Measurements from ENCODE around the gene CHMP3. TPM values are rescaled to one million over a fixed set of nuclear protein-coding genes. Genes with fewer than 3 reads are reported as not detected.

The CHMP3 gene
- total RNA-seq, 1 experiment from 2014 or later = 63.4 TPM

DNA sequence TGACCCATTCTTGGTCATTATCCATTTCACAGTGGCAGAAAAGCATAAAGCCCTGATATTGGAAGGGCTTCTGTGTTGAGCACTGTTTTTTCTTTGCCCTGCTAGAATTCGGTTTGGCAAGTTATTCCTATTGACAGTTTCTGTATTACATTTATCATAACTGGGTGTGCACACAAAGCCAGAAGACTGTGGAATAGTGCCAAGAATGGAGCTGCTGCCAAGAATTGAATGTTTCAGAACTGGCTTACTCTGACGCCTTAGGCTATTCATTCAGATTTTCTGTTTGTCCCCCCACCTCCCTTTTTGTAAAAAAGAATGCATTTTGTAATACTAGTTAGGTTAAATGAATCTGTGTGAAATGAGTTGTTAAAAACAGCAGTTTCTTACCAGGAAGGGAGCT, 109.4 kb downstream of the CHMP3 start:
- BruUV-seq (replicated peaks) = no TSS peak
- no peaks in the 10 kb centered on the region for H3K79me2 ChIP-seq (ENCODE audit: insufficient read depth, low read length)
- no peak overlapping the region for H3K27ac ChIP-seq (ENCODE audit: low read depth, low read length)
- CTCF ChIA-PET = no interaction called here
- ATAC-seq (no peak), DNase-seq (ENCODE audit: low read depth, low spot score) (no peak)
- intact Hi-C loops (cut with micrococcal nuclease) = no loop called here
- H3K4me3 ChIP-seq (replicated peaks in 1 of 2; ENCODE audit: low read depth in 1 of 2, low read length in 2 of 2) = no peak overlapping the region
- H4K20me1 ChIP-seq (ENCODE audit: insufficient read depth) = no peaks in the 10 kb centered on the region
- H3K9me3 ChIP-seq (ENCODE audit: control insufficient read depth in 1 of 2, insufficient read depth in 1 of 2, low read depth in 1 of 2, low read length in 2 of 2) = no peaks in the 10 kb centered on the region
- no peaks in the 10 kb centered on the region for H3K27me3 ChIP-seq (ENCODE audit: insufficient read depth, low read length)
- no peaks in the 10 kb centered on the region for H3K9me2 ChIP-seq (ENCODE audit: insufficient read depth)
- RAD21 ChIA-PET (ENCODE audit: low non-redundant PET in 1 of 2, low total read pairs in 2 of 2, uncharacterized antibody in 2 of 2, unreplicated experiment in 2 of 2) = no interaction called here
- POLR2A ChIA-PET = no interaction called here
- no peak overlapping the region for H3K4me2 ChIP-seq (ENCODE audit: low read length)
- H2AFZ ChIP-seq (ENCODE audit: low read depth, low read length, poor library complexity, severe bottlenecking) = no peak overlapping the region
- H3K9ac ChIP-seq (ENCODE audit: low read length) = no peak overlapping the region
- H3K36me3 ChIP-seq (ENCODE audit: control insufficient read depth in 1 of 2, insufficient read depth in 2 of 2, low read length in 2 of 2) = peaks cover 36 to 59% of the 10 kb centered on the region in 2 experiments
- TF ChIP-seq SP1 (IDR thresholded peaks at IDR 0.05; ENCODE audit: low read depth) = no peak
- TF ChIP-seq, protein P1, sequence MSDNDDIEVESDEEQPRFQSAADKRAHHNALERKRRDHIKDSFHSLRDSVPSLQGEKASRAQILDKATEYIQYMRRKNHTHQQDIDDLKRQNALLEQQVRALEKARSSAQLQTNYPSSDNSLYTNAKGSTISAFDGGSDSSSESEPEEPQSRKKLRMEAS (IDR thresholded peaks at IDR 0.05) = no peak
- no peak for TF ChIP-seq ZFX (IDR thresholded peaks at IDR 0.05)
- TF ChIP-seq, protein P2, sequence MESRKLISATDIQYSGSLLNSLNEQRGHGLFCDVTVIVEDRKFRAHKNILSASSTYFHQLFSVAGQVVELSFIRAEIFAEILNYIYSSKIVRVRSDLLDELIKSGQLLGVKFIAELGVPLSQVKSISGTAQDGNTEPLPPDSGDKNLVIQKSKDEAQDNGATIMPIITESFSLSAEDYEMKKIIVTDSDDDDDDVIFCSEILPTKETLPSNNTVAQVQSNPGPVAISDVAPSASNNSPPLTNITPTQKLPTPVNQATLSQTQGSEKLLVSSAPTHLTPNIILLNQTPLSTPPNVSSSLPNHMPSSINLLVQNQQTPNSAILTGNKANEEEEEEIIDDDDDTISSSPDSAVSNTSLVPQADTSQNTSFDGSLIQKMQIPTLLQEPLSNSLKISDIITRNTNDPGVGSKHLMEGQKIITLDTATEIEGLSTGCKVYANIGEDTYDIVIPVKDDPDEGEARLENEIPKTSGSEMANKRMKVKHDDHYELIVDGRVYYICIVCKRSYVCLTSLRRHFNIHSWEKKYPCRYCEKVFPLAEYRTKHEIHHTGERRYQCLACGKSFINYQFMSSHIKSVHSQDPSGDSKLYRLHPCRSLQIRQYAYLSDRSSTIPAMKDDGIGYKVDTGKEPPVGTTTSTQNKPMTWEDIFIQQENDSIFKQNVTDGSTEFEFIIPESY (IDR thresholded peaks at IDR 0.05; ENCODE audit: extremely low read depth, insufficient replicate concordance, low read length) = no peak
- TF ChIP-seq CBX3 (IDR thresholded peaks at IDR 0.05; ENCODE audit: low read depth) = no peak
- no peak for TF ChIP-seq SRF (IDR thresholded peaks at IDR 0.05; ENCODE audit: low read depth)
- TF ChIP-seq CEBPB (IDR thresholded peaks at IDR 0.05; ENCODE audit: low read depth) = no peak
- TF ChIP-seq EZH2 (IDR thresholded peaks at IDR 0.05) = no peak
- TF ChIP-seq, protein P3, sequence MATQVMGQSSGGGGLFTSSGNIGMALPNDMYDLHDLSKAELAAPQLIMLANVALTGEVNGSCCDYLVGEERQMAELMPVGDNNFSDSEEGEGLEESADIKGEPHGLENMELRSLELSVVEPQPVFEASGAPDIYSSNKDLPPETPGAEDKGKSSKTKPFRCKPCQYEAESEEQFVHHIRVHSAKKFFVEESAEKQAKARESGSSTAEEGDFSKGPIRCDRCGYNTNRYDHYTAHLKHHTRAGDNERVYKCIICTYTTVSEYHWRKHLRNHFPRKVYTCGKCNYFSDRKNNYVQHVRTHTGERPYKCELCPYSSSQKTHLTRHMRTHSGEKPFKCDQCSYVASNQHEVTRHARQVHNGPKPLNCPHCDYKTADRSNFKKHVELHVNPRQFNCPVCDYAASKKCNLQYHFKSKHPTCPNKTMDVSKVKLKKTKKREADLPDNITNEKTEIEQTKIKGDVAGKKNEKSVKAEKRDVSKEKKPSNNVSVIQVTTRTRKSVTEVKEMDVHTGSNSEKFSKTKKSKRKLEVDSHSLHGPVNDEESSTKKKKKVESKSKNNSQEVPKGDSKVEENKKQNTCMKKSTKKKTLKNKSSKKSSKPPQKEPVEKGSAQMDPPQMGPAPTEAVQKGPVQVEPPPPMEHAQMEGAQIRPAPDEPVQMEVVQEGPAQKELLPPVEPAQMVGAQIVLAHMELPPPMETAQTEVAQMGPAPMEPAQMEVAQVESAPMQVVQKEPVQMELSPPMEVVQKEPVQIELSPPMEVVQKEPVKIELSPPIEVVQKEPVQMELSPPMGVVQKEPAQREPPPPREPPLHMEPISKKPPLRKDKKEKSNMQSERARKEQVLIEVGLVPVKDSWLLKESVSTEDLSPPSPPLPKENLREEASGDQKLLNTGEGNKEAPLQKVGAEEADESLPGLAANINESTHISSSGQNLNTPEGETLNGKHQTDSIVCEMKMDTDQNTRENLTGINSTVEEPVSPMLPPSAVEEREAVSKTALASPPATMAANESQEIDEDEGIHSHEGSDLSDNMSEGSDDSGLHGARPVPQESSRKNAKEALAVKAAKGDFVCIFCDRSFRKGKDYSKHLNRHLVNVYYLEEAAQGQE (IDR thresholded peaks at IDR 0.05; ENCODE audit: low read depth) = no peak
- H3K4me1 ChIP-seq (ENCODE audit: control insufficient read depth in 1 of 2, insufficient read depth in 2 of 2, low read length in 2 of 2) = no peaks in the 10 kb centered on the region

Other genes with a start within 250 kb of the CHMP3 start
- gene REEP1, start 225.8 kb downstream of the CHMP3 start, total RNA-seq (2021; ENCODE audit: unreplicated experiment) = 5.9 TPM
- 52.6 TPM for gene KDM3A, start 122.1 kb downstream of the CHMP3 start, total RNA-seq (2021; ENCODE audit: unreplicated experiment)
- gene RNF103, start 60.4 kb upstream of the CHMP3 start, total RNA-seq (2021; ENCODE audit: unreplicated experiment) = 16.1 TPM
- 32.4 TPM for gene RMND5A, start 156.8 kb upstream of the CHMP3 start, total RNA-seq (2021; ENCODE audit: unreplicated experiment)
- 0.76 TPM for gene CD8A, start 227.5 kb upstream of the CHMP3 start, total RNA-seq (2021; ENCODE audit: unreplicated experiment)

Data from HCT116 (cell line).